22Rv1 (cell line): ENCODE results near the gene UGT1A9.

Experiments
- CTCF ChIP-seq: fragments of 450-650 bp; IDR thresholded peaks from 2 replicates; pipeline ENCODE4 v1.5.1; 2017; ENCODE audit warnings: mild to moderate bottlenecking
- ZFX ChIP-seq: fragments of 450-650 bp; IDR thresholded peaks from 2 replicates; pipeline ENCODE4 v1.6.1; 2017; ENCODE audit warnings: antibody characterized with exemption, borderline replicate concordance

DNA sequence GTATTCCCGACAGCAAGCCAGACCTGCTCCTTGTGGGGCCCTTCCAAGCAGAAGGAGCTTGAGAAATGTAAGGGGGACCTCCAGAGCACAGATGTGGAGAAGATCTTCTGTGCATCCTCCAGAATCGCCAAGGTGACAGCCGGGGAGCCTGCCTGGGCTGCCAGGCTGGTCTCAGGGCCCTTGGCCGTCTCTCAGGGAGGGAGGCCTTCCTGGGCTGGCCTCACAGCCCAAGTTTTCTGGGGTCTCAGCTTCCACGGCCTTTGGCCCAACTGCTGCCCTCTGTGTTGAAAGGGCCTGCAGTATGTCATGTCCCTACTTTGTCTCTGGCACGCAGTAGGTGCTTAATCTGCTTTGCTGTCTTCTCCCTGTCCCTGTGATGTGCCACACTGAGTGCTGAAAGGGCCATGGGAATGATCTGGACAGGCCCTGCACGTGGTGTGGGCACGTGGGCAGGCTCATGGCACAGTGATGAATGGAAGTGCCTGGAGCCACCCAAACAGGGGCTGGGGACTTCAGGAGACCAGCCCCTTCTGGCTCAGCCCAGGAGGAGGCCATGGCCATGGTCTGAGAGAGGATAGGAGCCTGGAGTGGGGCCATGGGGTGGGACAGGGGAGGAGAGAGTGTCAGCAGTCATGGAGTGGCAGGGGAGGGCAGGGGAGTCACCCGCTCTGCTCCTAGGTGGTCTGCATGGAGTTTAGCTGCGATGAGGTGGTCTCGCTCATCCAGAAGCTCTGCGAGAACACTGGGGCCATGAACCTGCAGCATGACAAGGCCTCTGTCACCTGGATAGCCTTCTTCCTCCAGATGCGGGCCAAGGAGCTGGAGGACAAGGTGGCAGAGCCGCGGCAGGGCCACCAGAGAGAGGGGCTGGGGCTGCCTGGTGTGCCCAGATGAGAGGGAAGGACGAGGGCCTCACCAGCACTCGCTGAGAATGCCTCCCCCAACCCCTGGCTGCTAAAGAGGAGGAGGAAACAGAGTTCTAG, 147.2 kb downstream of the UGT1A9 start:
- TF ChIP-seq CTCF: no peak
- no peak for TF ChIP-seq ZFX
